MM.1S (cell line): ENCODE results near the gene CCSER1.

ENCODE experiments used
- EZH2 ChIP-seq: fragments of 300-600 bp; sonication (generic); optimal IDR thresholded peaks from 2 replicates; pipeline ENCODE3; 2017; ENCODE audit warnings: low read depth, mild to moderate bottlenecking, antibody characterized with exemption, low read length, mixed read lengths
- EZH2phosphoT487 ChIP-seq: fragments of 300-600 bp; sonication (generic); IDR thresholded peaks from 2 replicates; pipeline ENCODE4 v1.6.1; 2018; ENCODE audit warnings: antibody characterized with exemption, low read length
- TF ChIP-seq, protein P1 (sequence below): fragments of 300-600 bp; sonication (generic); IDR thresholded peaks from 2 replicates; pipeline ENCODE4 v1.5.1; 2016; ENCODE audit warnings: antibody characterized with exemption, low read length, mixed read lengths

DNA sequence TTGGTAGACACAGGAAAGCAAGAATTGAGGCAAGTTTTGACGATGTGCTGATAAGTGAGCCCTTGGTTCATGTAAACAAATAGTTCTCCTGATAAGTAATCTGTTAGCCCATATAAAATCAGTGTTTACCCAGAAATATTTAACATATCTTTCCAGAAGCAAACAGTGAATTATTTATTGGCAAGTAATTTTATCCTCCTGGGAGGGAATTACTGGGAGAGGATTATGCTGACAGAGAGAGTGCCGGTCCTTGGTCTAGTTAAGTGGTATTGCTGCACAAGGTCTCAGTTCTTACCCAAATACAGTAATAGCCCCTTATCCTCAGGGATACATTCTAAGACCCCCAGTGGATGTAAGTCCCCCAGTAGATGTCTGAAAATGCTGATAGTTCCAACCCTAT is 315.4 kb downstream of the CCSER1 start:
- TF ChIP-seq, protein P1, sequence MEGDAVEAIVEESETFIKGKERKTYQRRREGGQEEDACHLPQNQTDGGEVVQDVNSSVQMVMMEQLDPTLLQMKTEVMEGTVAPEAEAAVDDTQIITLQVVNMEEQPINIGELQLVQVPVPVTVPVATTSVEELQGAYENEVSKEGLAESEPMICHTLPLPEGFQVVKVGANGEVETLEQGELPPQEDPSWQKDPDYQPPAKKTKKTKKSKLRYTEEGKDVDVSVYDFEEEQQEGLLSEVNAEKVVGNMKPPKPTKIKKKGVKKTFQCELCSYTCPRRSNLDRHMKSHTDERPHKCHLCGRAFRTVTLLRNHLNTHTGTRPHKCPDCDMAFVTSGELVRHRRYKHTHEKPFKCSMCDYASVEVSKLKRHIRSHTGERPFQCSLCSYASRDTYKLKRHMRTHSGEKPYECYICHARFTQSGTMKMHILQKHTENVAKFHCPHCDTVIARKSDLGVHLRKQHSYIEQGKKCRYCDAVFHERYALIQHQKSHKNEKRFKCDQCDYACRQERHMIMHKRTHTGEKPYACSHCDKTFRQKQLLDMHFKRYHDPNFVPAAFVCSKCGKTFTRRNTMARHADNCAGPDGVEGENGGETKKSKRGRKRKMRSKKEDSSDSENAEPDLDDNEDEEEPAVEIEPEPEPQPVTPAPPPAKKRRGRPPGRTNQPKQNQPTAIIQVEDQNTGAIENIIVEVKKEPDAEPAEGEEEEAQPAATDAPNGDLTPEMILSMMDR: no peak
- no peak for TF ChIP-seq EZH2phosphoT487
- no peak for TF ChIP-seq EZH2
